ENCODE data around the gene TMEM141.

The TMEM141 gene

GRCh38 chr9:136790640-136791515 is at the start of gene TMEM141:
Gene TMEM141 (plus strand): TSS chr9:136791344. CDS start chr9:136791371, 27 bp downstream.
- DNase-seq: peak; percentile 98

- DNase-seq: no peak
Observed at GRCh38 chr9:136741883-136742571, 49.1 kb upstream of the TMEM141 start.

- DNase-seq: peak; percentile 28
Observed at GRCh38 chr9:136742591-136743391, 48.4 kb upstream of the TMEM141 start, which contains the start of gene LCN10. Gene LCN10 (minus strand): TSS chr9:136742940. CDS start chr9:136742903, 37 bp downstream.

- DNase-seq: no peak
Observed at GRCh38 chr9:136743639-136744211, 47.4 kb upstream of the TMEM141 start.

- no peak for DNase-seq
Observed at GRCh38 chr9:136744773-136745172, 46.4 kb upstream of the TMEM141 start.

GRCh38 chr9:136745389-136746154 is 45.6 kb upstream of the TMEM141 start:
- no peak for DNase-seq

GRCh38 chr9:136746155-136746490 is 45.0 kb upstream of the TMEM141 start:
- DNase-seq: no peak

- no peak for DNase-seq
Observed at GRCh38 chr9:136746621-136747020, 44.5 kb upstream of the TMEM141 start.

- DNase-seq: no peak
Observed at GRCh38 chr9:136747161-136748060, 43.7 kb upstream of the TMEM141 start.

- no peak for DNase-seq
Observed at GRCh38 chr9:136748201-136748600, 42.9 kb upstream of the TMEM141 start, which contains the start of gene LCN6. Gene LCN6 (minus strand): TSS chr9:136748525. CDS start chr9:136748483, 42 bp downstream.

GRCh38 chr9:136748666-136749611 is 42.2 kb upstream of the TMEM141 start:
- DNase-seq: no peak

- DNase-seq: no peak
Observed at GRCh38 chr9:136750526-136750925, 40.6 kb upstream of the TMEM141 start.

GRCh38 chr9:136751244-136751643 is 39.9 kb upstream of the TMEM141 start:
- DNase-seq: no peak

- no peak for DNase-seq
Observed at GRCh38 chr9:136751814-136752213, 39.3 kb upstream of the TMEM141 start.

GRCh38 chr9:136753371-136754058 is 37.6 kb upstream of the TMEM141 start:
- DNase-seq: no peak

- DNase-seq: no peak
Observed at GRCh38 chr9:136754059-136754572, 37.0 kb upstream of the TMEM141 start.

GRCh38 chr9:136754626-136755301 is 36.4 kb upstream of the TMEM141 start:
- no peak for DNase-seq
